Lower leg skin (tissue), 4 donors: ENCODE data around the gene RAB13. TPM values are rescaled to one million over a fixed set of nuclear protein-coding genes. Genes with fewer than 3 reads are reported as not detected.
"Not testable (repeated sequence)": the region's sequence is repeated elsewhere in the genome, so short reads cannot be mapped to it uniquely, and the experiment has no call there.

Experiments
- DNase-seq, 2 donors: peaks; one replicate each; pipeline ENCODE4 v3.0.0-alpha.2; 2019; ENCODE audit warnings: low spot score in 2 of 2
- H3K4me3 ChIP-seq: fragments of 200-600 bp; sonication (generic); 2 replicates; pipeline ENCODE4 v1.5.1; 2017; ENCODE audit warnings: mild to moderate bottlenecking, low read depth; ENCODE audit not compliant: poor library complexity, severe bottlenecking
- CTCF ChIP-seq, 3 donors: fragments of 450-650 bp; IDR thresholded peaks; one replicate each; pipeline ENCODE4 v1.5.1; 2016; ENCODE audit warnings: antibody characterized with exemption in 3 of 3, mild to moderate bottlenecking in 3 of 3, moderate library complexity in 2 of 3
- POLR2A ChIP-seq, 2 donors: fragments of 450-650 bp; IDR thresholded peaks; one replicate each; pipeline ENCODE4 v1.6.1; 2016 to 2017; ENCODE audit warnings: antibody characterized with exemption in 2 of 2, mild to moderate bottlenecking in 1 of 2, moderate library complexity in 1 of 2
- WGBS, 2 donors: methylation state at CpG; one replicate each; pipeline ENCODE4 v1.1.5; 2018; 5-methylcytosine and 5-hydroxymethylcytosine counted together
- intact Hi-C: fragments of 100-400 bp; cut with DNase I; formaldehyde crosslinking; loops from one replicate; pipeline ENCODE4 v1.15.0; 2023; ENCODE audit warnings: low total_unique reads
- total RNA-seq, 4 donors: library from RNA; depleted of rRNA; stranded (reverse); fragments of >200 nt; gene quantifications; one replicate each; pipeline ENCODE4 v1.1.0, GENCODE V29; 2016

RAB13 gene
- total RNA-seq = 10 to 100 TPM; 15.6 to 29.4 (median 25.4) TPM

- intact Hi-C loops = loop anchor here (2.0 to 10.0 kb wide), 3 partner anchors 39 to 471 kb away; partner anchors contain the start of gene DENND4B
- no peak for TF ChIP-seq POLR2A (IDR thresholded peaks at IDR 0.05)
- TF ChIP-seq CTCF (IDR thresholded peaks at IDR 0.05) = peak in 1 of 3 donors; percentile 11
- DNase-seq = peak; percentile 84 to 97
- WGBS, 2 donors = 2 to 4% methylated on average over 29 to 32 of the region's 32 CpGs
- H3K4me3 ChIP-seq = peak within 1 kb of the TSS; percentile 40
These were observed at the start of gene RAB13 for GRCh38 chr1:153985941-153986761. Gene RAB13 (minus strand): TSS chr1:153986339. CDS start chr1:153986236, 103 bp downstream.

DNA sequence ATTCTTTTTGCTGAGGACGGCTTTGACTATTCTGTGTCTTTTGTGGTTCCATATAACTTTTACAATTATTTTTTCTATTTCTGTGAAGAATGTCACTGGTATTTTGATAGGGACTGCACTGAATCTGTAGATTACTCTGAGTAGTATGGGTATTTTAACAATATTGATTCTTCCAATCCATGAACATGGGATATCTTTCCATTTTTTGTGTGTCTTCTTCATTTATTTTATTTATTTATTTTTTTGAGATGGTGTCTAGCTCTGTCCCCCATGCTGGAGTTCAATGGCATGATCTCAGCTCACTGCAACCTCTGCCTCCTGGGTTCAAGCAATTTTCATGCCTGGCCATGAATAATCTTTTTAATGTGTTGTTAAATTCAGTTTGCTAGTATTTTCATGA lies 47.6 kb upstream of the RAB13 start:
- H3K4me3 ChIP-seq, DNase-seq, intact Hi-C loops: not testable (repeated sequence)
- WGBS, 2 donors = 93 to 94% methylated on average over 1 of the region's 1 CpG

GRCh38 chr1:154019940-154020339 lies 33.8 kb upstream of the RAB13 start:
- no peak for TF ChIP-seq CTCF (IDR thresholded peaks at IDR 0.05)
- TF ChIP-seq POLR2A (IDR thresholded peaks at IDR 0.05) = no peak
- DNase-seq = peak in 1 of 2 donors; percentile 1
- no peak overlapping the region for H3K4me3 ChIP-seq
- intact Hi-C loops = no loop called here
- 76 to 88% methylated on average over 1 of the region's 1 CpG for WGBS, 2 donors

GRCh38 chr1:154019269-154019668 lies 33.1 kb upstream of the RAB13 start:
- 79 to 86% methylated on average over 4 of the region's 4 CpGs for WGBS, 2 donors
- DNase-seq = no peak
- H3K4me3 ChIP-seq = no peak overlapping the region
- intact Hi-C loops = no loop called here
- TF ChIP-seq POLR2A (IDR thresholded peaks at IDR 0.05) (no peak), CTCF (IDR thresholded peaks at IDR 0.05) (no peak)

DNA sequence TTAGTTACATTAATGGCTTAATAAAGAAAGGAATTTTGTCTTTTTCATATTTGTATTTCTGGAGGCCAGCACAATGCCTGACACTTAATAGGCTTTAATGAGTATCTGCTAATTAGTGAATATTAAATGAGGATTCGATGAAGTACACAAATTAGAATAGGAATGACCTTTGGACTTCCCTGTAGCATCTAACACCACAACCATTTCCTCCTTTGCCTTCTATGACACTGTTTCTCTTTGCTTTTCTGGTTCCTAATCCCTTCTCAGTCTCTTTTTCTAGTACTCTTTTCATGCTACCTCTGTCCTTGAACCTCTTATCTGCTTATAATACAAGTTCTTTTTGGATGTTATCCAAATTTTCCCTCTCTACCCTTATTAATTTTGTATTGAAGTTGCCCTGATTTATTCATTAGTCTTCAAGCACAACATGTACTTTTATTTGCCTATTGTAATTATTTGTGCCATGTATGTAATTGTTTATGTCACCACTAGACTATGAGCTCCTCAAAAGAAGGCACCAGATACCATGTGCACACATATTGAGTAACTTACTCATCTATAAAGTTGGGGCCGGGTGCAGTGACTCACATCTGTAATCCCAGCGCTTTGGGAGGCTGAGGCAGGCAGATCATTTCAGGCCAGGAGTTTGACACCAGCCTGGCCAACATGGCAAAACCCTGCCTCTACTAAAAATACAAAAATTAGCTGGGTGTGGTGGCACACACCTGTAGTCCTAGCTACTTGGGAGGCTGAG lies 28.2 kb upstream of the RAB13 start:
- H3K4me3 ChIP-seq = no peak overlapping the region
- intact Hi-C loops = no loop called here
- TF ChIP-seq CTCF (IDR thresholded peaks at IDR 0.05) = no peak
- DNase-seq = no peak
- WGBS, 2 donors = 83% methylated on average over 3 of the region's 3 CpGs

DNA sequence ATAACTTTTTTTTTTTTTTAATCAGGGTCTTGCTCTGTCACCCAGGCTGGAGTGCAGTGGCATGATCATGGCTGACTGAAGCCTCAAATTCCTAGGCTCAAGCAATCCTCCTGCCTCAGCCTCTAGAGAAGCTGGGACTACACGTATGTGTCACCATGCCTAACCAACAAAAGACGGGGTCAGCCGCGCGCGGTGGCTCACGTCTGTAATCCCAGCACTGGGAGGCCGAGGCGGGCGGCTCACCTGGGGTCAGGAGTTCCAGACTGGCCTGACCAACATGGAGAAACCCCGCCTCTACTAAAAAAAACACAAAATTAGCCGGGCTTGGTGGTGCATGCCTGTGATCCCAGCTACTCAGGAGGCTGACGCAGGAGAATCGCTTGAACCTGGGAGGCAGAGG lies 26.4 kb upstream of the RAB13 start:
- intact Hi-C loops, H3K4me3 ChIP-seq, DNase-seq: not testable (repeated sequence)
- WGBS, 2 donors = 93 to 95% methylated on average over 14 of the region's 14 CpGs
